Loucy (cell line): Measurements from ENCODE around the gene TMTC1.

Experiments used
- CTCF ChIP-seq: fragments of 200-600 bp; sonication (generic); conservative IDR thresholded peaks from 2 replicates; pipeline ENCODE4 v1.5.1; 2014; ENCODE audit warnings: mild to moderate bottlenecking, antibody characterized with exemption, low read length
- EZH2phosphoT487 ChIP-seq: fragments of 200-600 bp; IDR thresholded peaks from 2 replicates; pipeline ENCODE4 v1.6.1; 2018; ENCODE audit warnings: antibody characterized with exemption, mild to moderate bottlenecking, moderate library complexity, borderline replicate concordance

- no peak for TF ChIP-seq CTCF
- TF ChIP-seq EZH2phosphoT487, result no peak
Measured at GRCh38 chr12:29831173-29831572, 47.4 kb upstream of the TMTC1 start.
